ENCODE measurements around the gene GNRH2.
"Not testable (repeated sequence)": the region's sequence is repeated elsewhere in the genome, so short reads cannot be mapped to it uniquely, and the experiment has no call there.

GNRH2 gene

GRCh38 chr20:3045816-3046676 lies 2.6 kb downstream of the GNRH2 start, which contains the start of gene MRPS26:
MRPS26 (plus strand) TSS chr20:3046052; CDS start chr20:3046069, 17 bp downstream.
- Mint-ChIP-seq H3K36me3 (ENCODE audit: insufficient read depth) (peaks cover 20% of the 10 kb centered on the region), H3K9me3 (no peaks in the 10 kb centered on the region), H3K4me1 (ENCODE audit: low read depth in 2 of 2) (peaks cover 12 to 18% of the 10 kb centered on the region in 2 donors), H3K4me3 (peak within 1 kb of the TSS; percentile 80 to 88), H3K27me3 (no peaks in the 10 kb centered on the region), H3K27ac (peak within 1 kb of the TSS; percentile 70 to 80)
- ATAC-seq (replicated peaks) (peak; percentile 88), DNase-seq (peak; percentile 62 to 70 (median 68))

GRCh38 chr20:3046677-3047462 lies 3.4 kb downstream of the GNRH2 start:
- Mint-ChIP-seq H3K4me1 (ENCODE audit: low read depth in 2 of 2) (peaks cover 12 to 18% of the 10 kb centered on the region in 2 donors), H3K9me3 (no peaks in the 10 kb centered on the region), H3K4me3 (peak overlapping the region; percentile 80 to 88), H3K27me3 (no peaks in the 10 kb centered on the region), H3K36me3 (ENCODE audit: insufficient read depth) (peaks cover 18% of the 10 kb centered on the region), H3K27ac (peak overlapping the region; percentile 68 to 80)
- ATAC-seq (replicated peaks) (no peak), DNase-seq (no peak)

- Mint-ChIP-seq H3K4me1 (ENCODE audit: low read depth in 2 of 2) (peaks cover 12 to 18% of the 10 kb centered on the region in 2 donors), H3K4me3 (peak overlapping the region; percentile 80 to 88), H3K27me3 (no peaks in the 10 kb centered on the region), H3K27ac (no peak overlapping the region), H3K9me3 (no peaks in the 10 kb centered on the region), H3K36me3 (ENCODE audit: insufficient read depth) (peaks cover 17% of the 10 kb centered on the region)
- no peak for DNase-seq
- ATAC-seq (replicated peaks) = no peak
Observed at GRCh38 chr20:3047486-3048419, 4.3 kb downstream of the GNRH2 start.

- Mint-ChIP-seq H3K27ac (peak overlapping the region in 1 of 2 donors; percentile 20), H3K4me3 (no peak overlapping the region), H3K4me1 (ENCODE audit: low read depth in 2 of 2) (peaks cover 6% of the 10 kb centered on the region in 2 donors), H3K9me3 (no peaks in the 10 kb centered on the region), H3K36me3 (ENCODE audit: insufficient read depth) (peaks cover 8% of the 10 kb centered on the region), H3K27me3 (no peaks in the 10 kb centered on the region)
- DNase-seq = no peak
- no peak for ATAC-seq (replicated peaks)
Observed at GRCh38 chr20:3051385-3052019, 8.1 kb downstream of the GNRH2 start.

GRCh38 chr20:3059489-3059888 lies 16.1 kb downstream of the GNRH2 start:
- Mint-ChIP-seq H3K27me3 (no peaks in the 10 kb centered on the region), H3K9me3 (no peaks in the 10 kb centered on the region), H3K36me3 (ENCODE audit: insufficient read depth) (peaks cover 4% of the 10 kb centered on the region), H3K27ac (no peak overlapping the region), H3K4me1 (ENCODE audit: low read depth in 2 of 2) (no peaks in the 10 kb centered on the region), H3K4me3 (no peak overlapping the region)
- no peak for DNase-seq
- no peak for ATAC-seq (replicated peaks)

GRCh38 chr20:3064119-3064518 lies 20.7 kb downstream of the GNRH2 start:
- not testable (repeated sequence) for H3K4me1 Mint-ChIP-seq (ENCODE audit: low read depth in 2 of 2); H3K9me3 Mint-ChIP-seq; H3K27me3 Mint-ChIP-seq; DNase-seq; H3K36me3 Mint-ChIP-seq (ENCODE audit: insufficient read depth); H3K27ac Mint-ChIP-seq; ATAC-seq (replicated peaks); H3K4me3 Mint-ChIP-seq

- peaks cover 4% of the 10 kb centered on the region for H3K36me3 Mint-ChIP-seq (ENCODE audit: insufficient read depth)
- H3K4me3 Mint-ChIP-seq = no peak overlapping the region
- no peaks in the 10 kb centered on the region for H3K9me3 Mint-ChIP-seq
- DNase-seq = no peak
- H3K4me1 Mint-ChIP-seq (ENCODE audit: low read depth in 2 of 2) = peaks cover 8% of the 10 kb centered on the region in 2 donors
- peaks cover 6 to 9% of the 10 kb centered on the region in 2 donors for H3K27me3 Mint-ChIP-seq
- H3K27ac Mint-ChIP-seq = peak overlapping the region; percentile 20 to 49
- ATAC-seq (replicated peaks) = no peak
Observed at GRCh38 chr20:3067139-3068014, 24.0 kb downstream of the GNRH2 start.

GRCh38 chr20:3068075-3068474 lies 24.7 kb downstream of the GNRH2 start:
- Mint-ChIP-seq H3K27ac (peak overlapping the region in 1 of 2 donors; percentile 20), H3K27me3 (peaks cover 6 to 9% of the 10 kb centered on the region in 2 donors), H3K4me1 (ENCODE audit: low read depth in 2 of 2) (peaks cover 8 to 11% of the 10 kb centered on the region in 2 donors), H3K36me3 (ENCODE audit: insufficient read depth) (no peaks in the 10 kb centered on the region), H3K4me3 (no peak overlapping the region), H3K9me3 (no peaks in the 10 kb centered on the region)
- DNase-seq (no peak), ATAC-seq (replicated peaks) (no peak)

GRCh38 chr20:3068986-3069900 lies 25.8 kb downstream of the GNRH2 start:
- peaks cover 6 to 9% of the 10 kb centered on the region in 2 donors for H3K27me3 Mint-ChIP-seq
- no peak for ATAC-seq (replicated peaks)
- H3K27ac Mint-ChIP-seq = no peak overlapping the region
- H3K4me3 Mint-ChIP-seq = no peak overlapping the region
- no peaks in the 10 kb centered on the region for H3K9me3 Mint-ChIP-seq
- H3K36me3 Mint-ChIP-seq (ENCODE audit: insufficient read depth) = no peaks in the 10 kb centered on the region
- DNase-seq = no peak
- peaks cover 8 to 11% of the 10 kb centered on the region in 2 donors for H3K4me1 Mint-ChIP-seq (ENCODE audit: low read depth in 2 of 2)

GRCh38 chr20:3070725-3071124 lies 27.3 kb downstream of the GNRH2 start:
- DNase-seq = no peak
- peak overlapping the region; percentile 68 to 75 for H3K4me3 Mint-ChIP-seq
- H3K27ac Mint-ChIP-seq = peak overlapping the region; percentile 9 to 17
- ATAC-seq (replicated peaks) = no peak
- no peaks in the 10 kb centered on the region for H3K9me3 Mint-ChIP-seq
- H3K27me3 Mint-ChIP-seq = peaks cover 6 to 9% of the 10 kb centered on the region in 2 donors
- H3K36me3 Mint-ChIP-seq (ENCODE audit: insufficient read depth) = no peaks in the 10 kb centered on the region
- H3K4me1 Mint-ChIP-seq (ENCODE audit: low read depth in 2 of 2) = peaks cover 8 to 11% of the 10 kb centered on the region in 2 donors

GRCh38 chr20:3071266-3071609 lies 27.8 kb downstream of the GNRH2 start:
- DNase-seq = no peak
- no peak for ATAC-seq (replicated peaks)
- no peaks in the 10 kb centered on the region for H3K36me3 Mint-ChIP-seq (ENCODE audit: insufficient read depth)
- peak overlapping the region; percentile 9 to 17 for H3K27ac Mint-ChIP-seq
- H3K4me3 Mint-ChIP-seq = peak overlapping the region; percentile 68 to 75
- peaks cover 6 to 9% of the 10 kb centered on the region in 2 donors for H3K27me3 Mint-ChIP-seq
- peaks cover 8 to 11% of the 10 kb centered on the region in 2 donors for H3K4me1 Mint-ChIP-seq (ENCODE audit: low read depth in 2 of 2)
- no peaks in the 10 kb centered on the region for H3K9me3 Mint-ChIP-seq

All from effector memory CD8-positive, alpha-beta T cell (primary cell).